Measurements from ENCODE around the gene TIE1. TPM values are rescaled to one million over a fixed set of nuclear protein-coding genes. Genes with fewer than 3 reads are reported as not detected.

Gene TIE1
- total RNA-seq, 2 donors from 2014 or later: 23.6 to 51.7 TPM

GRCh38 chr1:43316738-43317520 lies 16.1 kb downstream of the TIE1 start:
- H3K27me3 ChIP-seq: no peaks in the 10 kb centered on the region
- no peak for TF ChIP-seq CTCF (IDR thresholded peaks at IDR 0.05)
- H3K4me3 ChIP-seq: no peak overlapping the region
- no peak overlapping the region for H3K27ac ChIP-seq
- H3K36me3 ChIP-seq: no peaks in the 10 kb centered on the region
- H3K4me1 ChIP-seq: no peaks in the 10 kb centered on the region
- no peak for DNase-seq (ENCODE audit: low spot score)
- H3K9me3 ChIP-seq: no peaks in the 10 kb centered on the region

- Histone ChIP-seq H3K27me3 (no peaks in the 10 kb centered on the region), H3K36me3 (no peaks in the 10 kb centered on the region), H3K4me1 (no peaks in the 10 kb centered on the region), H3K4me3 (no peak overlapping the region), H3K9me3 (no peaks in the 10 kb centered on the region), H3K27ac (no peak overlapping the region)
- TF ChIP-seq CTCF (IDR thresholded peaks at IDR 0.05): no peak
- DNase-seq (ENCODE audit: low spot score): no peak
These were observed 17.2 kb downstream of the TIE1 start for GRCh38 chr1:43317817-43318471.

- Histone ChIP-seq H3K27ac (no peak overlapping the region), H3K27me3 (no peaks in the 10 kb centered on the region), H3K9me3 (no peaks in the 10 kb centered on the region), H3K4me1 (no peaks in the 10 kb centered on the region), H3K4me3 (no peak overlapping the region), H3K36me3 (no peaks in the 10 kb centered on the region)
- no peak for DNase-seq (ENCODE audit: low spot score)
- TF ChIP-seq CTCF (IDR thresholded peaks at IDR 0.05): no peak
These were observed 18.0 kb downstream of the TIE1 start for GRCh38 chr1:43318831-43319230.

- no peaks in the 10 kb centered on the region for H3K36me3 ChIP-seq
- no peak overlapping the region for H3K27ac ChIP-seq
- H3K4me1 ChIP-seq: no peaks in the 10 kb centered on the region
- DNase-seq (ENCODE audit: low spot score): no peak
- H3K4me3 ChIP-seq: no peak overlapping the region
- H3K27me3 ChIP-seq: no peaks in the 10 kb centered on the region
- TF ChIP-seq CTCF (IDR thresholded peaks at IDR 0.05): no peak
- H3K9me3 ChIP-seq: peaks cover 0 to under 1% of the 10 kb centered on the region in 2 donors
These were observed 18.5 kb downstream of the TIE1 start for GRCh38 chr1:43319288-43319687.

GRCh38 chr1:43319766-43320165 lies 19.0 kb downstream of the TIE1 start:
- no peak for DNase-seq (ENCODE audit: low spot score)
- Histone ChIP-seq H3K4me1 (no peaks in the 10 kb centered on the region), H3K27ac (no peak overlapping the region), H3K27me3 (no peaks in the 10 kb centered on the region), H3K4me3 (no peak overlapping the region), H3K36me3 (no peaks in the 10 kb centered on the region), H3K9me3 (peaks cover 0 to 5% of the 10 kb centered on the region in 2 donors)
- no peak for TF ChIP-seq CTCF (IDR thresholded peaks at IDR 0.05)
